IMR-90 (cell line): ENCODE data around the gene BCL2. TPM values are rescaled to one million over a fixed set of nuclear protein-coding genes. Genes with fewer than 3 reads are reported as not detected.

Source experiments
- ATAC-seq: fragments of 200-7000 bp; cut with Tn5 transposase; 2 replicates; pipeline ENCODE4 v1.9.1; 2020; ENCODE audit warnings: low read depth, mild to moderate bottlenecking, moderate library complexity
- BruUV-seq: library from RNA; stranded (reverse); fragments of 400-500 nt; replicated peaks from 2 replicates; lab custom pipeline; 2021; lab: Mats Ljungman, UMichigan
- CTCF ChIA-PET: fragments of 300-600 bp; formaldehyde crosslinking; extraction: SDS; loops from one replicate; lab custom pipeline; 2021; ENCODE audit warnings: antibody characterized with exemption; lab: Yijun Ruan, JAX
- POLR2A ChIA-PET: fragments of 300-600 bp; sonication (Branson Sonifier 250); formaldehyde crosslinking; loops from one replicate; lab custom pipeline; 2022; ENCODE audit warnings: antibody characterized with exemption; ENCODE audit not compliant: unreplicated experiment; lab: Charles Lee
- DNase-seq: peaks from one replicate; pipeline ENCODE4 v3.0.0; 2013
- H2AFZ ChIP-seq: replicated peaks from 2 replicates; pipeline ENCODE3; 2013; ENCODE audit warnings: low read length, mild to moderate bottlenecking; ENCODE audit not compliant: poor library complexity
- H2AK5ac ChIP-seq: 2 replicates; pipeline ENCODE4 v1.6.1; 2013; ENCODE audit warnings: low read depth, low read length, inconsistent platforms
- H2AK9ac ChIP-seq: replicated peaks from 2 replicates; pipeline ENCODE3; 2013; ENCODE audit warnings: mild to moderate bottlenecking, low read depth, low read length, moderate library complexity; ENCODE audit not compliant: poor library complexity
- H2BK120ac ChIP-seq: 2 replicates; pipeline ENCODE4 v1.6.1; 2013; ENCODE audit warnings: low read depth, low read length, inconsistent platforms
- H2BK15ac ChIP-seq: 3 replicates; pipeline ENCODE4 v1.6.1; 2013; ENCODE audit warnings: low read depth, low read length, inconsistent platforms
- H2BK20ac ChIP-seq: 2 replicates; pipeline ENCODE4 v1.6.1; 2013; ENCODE audit warnings: low read depth, mild to moderate bottlenecking, inconsistent platforms, low read length, moderate library complexity
- H2BK5ac ChIP-seq: 2 replicates; pipeline ENCODE4 v1.6.1; 2013; ENCODE audit warnings: mild to moderate bottlenecking, low read depth, low read length, inconsistent platforms; ENCODE audit not compliant: poor library complexity, severe bottlenecking
- H3K14ac ChIP-seq: replicated peaks from 2 replicates; pipeline ENCODE4 v1.6.1; 2013; ENCODE audit warnings: low read depth, low read length, inconsistent platforms
- H3K18ac ChIP-seq: 2 replicates; pipeline ENCODE4 v1.6.1; 2013; ENCODE audit warnings: low read depth, low read length, control low read depth
- H3K23ac ChIP-seq: 2 replicates; pipeline ENCODE4 v1.6.1; 2013; ENCODE audit warnings: low read depth, low read length, inconsistent platforms
- H3K27ac ChIP-seq: 2 replicates; pipeline ENCODE4 v1.5.1; 2013; ENCODE audit warnings: mild to moderate bottlenecking, control low read depth, low read length; ENCODE audit not compliant: insufficient read depth
- H3K27me3 ChIP-seq: 2 replicates; pipeline ENCODE4 v1.6.1; 2013; ENCODE audit warnings: low read length; ENCODE audit not compliant: control insufficient read depth, insufficient read depth
- H3K36me3 ChIP-seq: 2 replicates; pipeline ENCODE4 v1.6.1; 2013; ENCODE audit warnings: low read length, mixed read lengths; ENCODE audit not compliant: control insufficient read depth, insufficient read depth
- H3K4ac ChIP-seq: 2 replicates; pipeline ENCODE4 v1.6.1; 2013; ENCODE audit warnings: low read depth, low read length, inconsistent platforms
- H3K4me1 ChIP-seq: 2 replicates; pipeline ENCODE4 v1.6.1; 2013; ENCODE audit warnings: low read length, mixed read lengths; ENCODE audit not compliant: control insufficient read depth, insufficient read depth
- H3K4me2 ChIP-seq: 2 replicates; pipeline ENCODE4 v1.6.1; 2013; ENCODE audit warnings: low read depth, mild to moderate bottlenecking, control low read depth, low read length, moderate library complexity
- H3K4me3 ChIP-seq: 2 replicates; pipeline ENCODE4 v1.5.1; 2013; ENCODE audit warnings: low read depth, mild to moderate bottlenecking, control low read depth, low read length, moderate library complexity; ENCODE audit not compliant: insufficient read depth
- H3K56ac ChIP-seq: 2 replicates; pipeline ENCODE4 v1.6.1; 2013; ENCODE audit warnings: low read length, inconsistent platforms; ENCODE audit not compliant: insufficient read depth; ENCODE audit errors: extremely low read depth
- H3K79me1 ChIP-seq, 2 experiments: 2 replicates each; pipeline ENCODE4 v1.6.1; 2013; ENCODE audit warnings: low read length in 2 of 2, inconsistent platforms in 1 of 2, low read depth in 1 of 2
- H3K9ac ChIP-seq: 2 replicates; pipeline ENCODE4 v1.6.1; 2013; ENCODE audit warnings: low read depth, low read length, control low read depth
- H3K9me1 ChIP-seq: 2 replicates; pipeline ENCODE4 v1.6.1; 2013; ENCODE audit warnings: low read length, inconsistent platforms; ENCODE audit not compliant: insufficient read depth
- H3K9me3 ChIP-seq: 2 replicates; pipeline ENCODE4 v1.6.1; 2013; ENCODE audit warnings: low read length; ENCODE audit not compliant: control insufficient read depth, insufficient read depth
- H4K20me1 ChIP-seq: 2 replicates; pipeline ENCODE4 v1.6.1; 2013; ENCODE audit warnings: low read length, inconsistent platforms; ENCODE audit not compliant: insufficient read depth
- H4K5ac ChIP-seq: 2 replicates; pipeline ENCODE4 v1.6.1; 2013; ENCODE audit warnings: mild to moderate bottlenecking, low read depth, low read length, control low read depth
- H4K8ac ChIP-seq, 2 experiments: 2 replicates each; pipeline ENCODE4 v1.6.1; 2013; ENCODE audit warnings: low read depth in 2 of 2, low read length in 2 of 2, control low read depth in 1 of 2, inconsistent platforms in 1 of 2
- H4K91ac ChIP-seq: 2 replicates; pipeline ENCODE4 v1.6.1; 2013; ENCODE audit warnings: low read depth, low read length, inconsistent platforms; ENCODE audit not compliant: insufficient read depth
- BHLHE40 ChIP-seq: fragments of 150-350 bp; IDR thresholded peaks from 2 replicates; pipeline ENCODE4 v1.6.1; 2016; ENCODE audit warnings: mild to moderate bottlenecking, low read depth, low read length
- CEBPB ChIP-seq: IDR thresholded peaks from 2 replicates; pipeline ENCODE4 v1.6.1; 2012; ENCODE audit warnings: low read depth, low read length, improper control_type of control experiment
- CHD1 ChIP-seq: IDR thresholded peaks from 2 replicates; pipeline ENCODE4 v1.6.1; 2012; ENCODE audit warnings: low read depth, low read length, improper control_type of control experiment
- CTCF ChIP-seq: conservative IDR thresholded peaks from 2 replicates; pipeline ENCODE4 v1.5.1; 2012; ENCODE audit warnings: mild to moderate bottlenecking, low read depth, low read length, improper control_type of control experiment
- FOS ChIP-seq: fragments of 150-350 bp; IDR thresholded peaks from 2 replicates; pipeline ENCODE4 v1.6.1; 2016; ENCODE audit warnings: low read depth, low read length
- MAFK ChIP-seq: IDR thresholded peaks from 2 replicates; pipeline ENCODE4 v1.6.1; 2012; ENCODE audit warnings: low read depth, low read length, improper control_type of control experiment
- MAZ ChIP-seq: IDR thresholded peaks from 2 replicates; pipeline ENCODE4 v1.6.1; 2012; ENCODE audit warnings: low read depth, mild to moderate bottlenecking, low read length, improper control_type of control experiment, moderate library complexity, borderline replicate concordance
- MXI1 ChIP-seq: IDR thresholded peaks from 2 replicates; pipeline ENCODE4 v1.6.1; 2012; ENCODE audit warnings: low read depth, mild to moderate bottlenecking, low read length, moderate library complexity, borderline replicate concordance
- NFE2L2 ChIP-seq: fragments of 150-350 bp; IDR thresholded peaks from 2 replicates; pipeline ENCODE4 v1.6.1; 2016; ENCODE audit warnings: low read depth, mild to moderate bottlenecking, low read length
- POLR2A ChIP-seq: IDR thresholded peaks from 2 replicates; pipeline ENCODE4 v1.6.1; 2012; ENCODE audit warnings: mild to moderate bottlenecking, low read depth, low read length
- RAD21 ChIP-seq: IDR thresholded peaks from 2 replicates; pipeline ENCODE4 v1.6.1; 2012; ENCODE audit warnings: low read length, improper control_type of control experiment
- RCOR1 ChIP-seq: IDR thresholded peaks from 2 replicates; pipeline ENCODE4 v1.6.1; 2012; ENCODE audit warnings: mild to moderate bottlenecking, low read length, improper control_type of control experiment; ENCODE audit not compliant: insufficient replicate concordance
- SMC3 ChIP-seq: fragments of 150-350 bp; IDR thresholded peaks from 2 replicates; pipeline ENCODE4 v1.6.1; 2016; ENCODE audit warnings: low read depth, mild to moderate bottlenecking, antibody characterized with exemption, low read length, moderate library complexity
- WGBS, 2 experiments: methylation state at CpG; one replicate each; pipeline versions ENCODE4 v1.1.5 to v1.1.7; 2013; ENCODE audit warnings: missing lambda C conversion rate in 2 of 2; ENCODE audit not compliant: insufficient read length in 1 of 2; ENCODE audit errors: extremely low coverage in 2 of 2; 5-methylcytosine and 5-hydroxymethylcytosine counted together
- dilution Hi-C: fragments of 300-500 bp; cut with HindIII; formaldehyde crosslinking; loops from one replicate; pipeline ENCODE4 v1.14.3; 2018; ENCODE audit warnings: low sequenced_read_pairs; ENCODE audit not compliant: unreplicated experiment
- in situ Hi-C: fragments of 300-500 bp; cut with MboI; formaldehyde crosslinking; loops from 3 replicates; pipeline ENCODE4 v1.14.3; 2019; ENCODE audit warnings: low sequenced_read_pairs, inconsistent platforms, mixed read lengths
- intact Hi-C: fragments of 100-400 bp; cut with micrococcal nuclease; formaldehyde crosslinking; loops from 2 replicates; pipeline ENCODE4 v1.10.0; 2022
- polyA plus RNA-seq, 3 experiments: library from polyadenylated mRNA; depleted of rRNA; stranded (reverse); fragments of >200 nt; gene quantifications; 2 replicates each; pipeline ENCODE4 v1.2.3, GENCODE V29; 2012; ENCODE audit warnings: low replicate concordance in 1 of 3
- total RNA-seq: library from RNA; depleted of rRNA; stranded (reverse); fragments of >200 nt; gene quantifications from 2 replicates; pipeline ENCODE4 v1.2.3, GENCODE V29; 2012
- TF ChIP-seq, protein P1 (sequence below): fragments of 150-350 bp; IDR thresholded peaks from 2 replicates; pipeline ENCODE4 v1.6.1; 2017; ENCODE audit warnings: mild to moderate bottlenecking, antibody characterized with exemption, low read length, low read depth
- TF ChIP-seq, protein P2 (sequence below): fragments of 150-350 bp; IDR thresholded peaks from 2 replicates; pipeline ENCODE4 v1.6.1; 2016; ENCODE audit warnings: low read depth, mild to moderate bottlenecking, low read length, moderate library complexity, borderline replicate concordance

The BCL2 gene
- total and polyA plus RNA-seq, 2 of the 4 experiments (the other 2 are of a cell fraction), result 0.24 to 0.54 TPM

DNA sequence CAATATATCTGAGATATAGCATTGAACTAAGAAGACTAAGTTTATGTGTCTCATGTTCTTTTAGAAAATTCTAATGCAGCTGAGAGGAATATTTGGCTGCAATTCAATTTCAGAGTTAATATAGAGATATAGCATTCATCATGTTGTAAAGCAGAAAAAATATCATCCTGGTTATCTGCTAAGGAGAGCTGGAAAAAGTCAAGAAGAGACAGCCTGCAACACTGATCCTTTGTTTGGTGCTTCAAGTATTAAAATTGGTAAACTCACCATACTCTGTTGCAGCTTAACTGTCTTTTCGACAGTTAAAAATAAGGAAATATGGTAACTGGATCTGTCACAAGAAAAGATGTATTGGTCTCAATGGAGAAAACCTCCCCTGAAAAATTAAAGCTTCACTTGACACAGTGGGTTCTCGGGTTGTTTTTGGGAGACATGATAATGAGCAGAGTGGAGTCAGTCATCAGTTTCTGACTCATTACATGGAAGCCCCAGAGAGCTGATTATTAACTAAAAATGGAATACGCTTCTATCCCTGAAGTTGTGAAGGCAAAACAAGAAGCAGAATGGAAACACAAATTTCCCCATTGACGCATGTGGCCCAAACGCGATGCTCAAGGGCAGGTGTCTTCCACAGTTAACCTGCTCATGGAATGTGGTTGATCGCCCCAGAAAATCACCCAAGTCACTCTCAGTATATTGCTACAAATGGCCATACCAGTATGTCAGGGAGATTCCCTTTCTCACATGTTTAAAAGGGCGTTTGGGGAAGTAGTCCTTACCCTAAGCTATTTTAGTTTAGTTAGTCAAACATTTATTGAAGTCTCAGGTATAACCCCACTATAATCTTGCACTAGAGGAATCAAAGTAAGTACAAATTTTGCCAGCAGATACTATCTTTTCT is 8.2 kb downstream of the BCL2 start:
- in situ Hi-C loops (no loop called here), dilution Hi-C loops (no loop called here), intact Hi-C loops (no loop called here)
- no peaks in the 10 kb centered on the region for H3K36me3 ChIP-seq
- WGBS, 2 experiments, result no CpG with 5 or more reads among the region's 8 CpGs
- H3K23ac ChIP-seq, result no peak overlapping the region
- H3K18ac ChIP-seq, result no peak overlapping the region
- no peak overlapping the region for H3K4me3 ChIP-seq
- DNase-seq, result no peak
- no peak overlapping the region for H4K5ac ChIP-seq
- H2BK5ac ChIP-seq, result no peak overlapping the region
- ChIA-PET POLR2A (interaction anchor here (0.6 kb wide), 1 partner anchor 300 kb away, joined by 6 read pairs; no protein-coding TSS in a partner anchor), CTCF (no interaction called here)
- no peak overlapping the region for H3K4ac ChIP-seq
- no peak overlapping the region for H2BK15ac ChIP-seq
- H3K4me2 ChIP-seq, result no peak overlapping the region
- H2BK20ac ChIP-seq, result no peak overlapping the region
- no peak overlapping the region for H3K56ac ChIP-seq
- peaks cover 4% of the 10 kb centered on the region for H3K27me3 ChIP-seq
- H3K9me1 ChIP-seq, result no peaks in the 10 kb centered on the region
- no peaks in the 10 kb centered on the region for H3K79me1 ChIP-seq
- H3K4me1 ChIP-seq, result no peaks in the 10 kb centered on the region
- H3K14ac ChIP-seq, result no peak overlapping the region
- ATAC-seq, result no peak
- no peaks in the 10 kb centered on the region for H3K9me3 ChIP-seq
- no peak overlapping the region for H3K9ac ChIP-seq
- no peak overlapping the region for H2BK120ac ChIP-seq
- no peak overlapping the region for H4K91ac ChIP-seq
- BruUV-seq, result no TSS peak
- H4K20me1 ChIP-seq, result no peaks in the 10 kb centered on the region
- H3K27ac ChIP-seq, result no peak overlapping the region
- H2AK9ac ChIP-seq, result no peak overlapping the region
- H2AK5ac ChIP-seq, result no peak overlapping the region
- no peak overlapping the region for H2AFZ ChIP-seq
- H4K8ac ChIP-seq, result no peak overlapping the region
- TF ChIP-seq MAZ (no peak), CHD1 (no peak), NFE2L2 (no peak), CTCF (no peak), RCOR1 (no peak), MAFK (no peak), SMC3 (no peak), FOS (no peak), MXI1 (no peak), POLR2A (no peak), CEBPB (no peak), BHLHE40 (no peak), RAD21 (no peak)
- TF ChIP-seq, protein P1, sequence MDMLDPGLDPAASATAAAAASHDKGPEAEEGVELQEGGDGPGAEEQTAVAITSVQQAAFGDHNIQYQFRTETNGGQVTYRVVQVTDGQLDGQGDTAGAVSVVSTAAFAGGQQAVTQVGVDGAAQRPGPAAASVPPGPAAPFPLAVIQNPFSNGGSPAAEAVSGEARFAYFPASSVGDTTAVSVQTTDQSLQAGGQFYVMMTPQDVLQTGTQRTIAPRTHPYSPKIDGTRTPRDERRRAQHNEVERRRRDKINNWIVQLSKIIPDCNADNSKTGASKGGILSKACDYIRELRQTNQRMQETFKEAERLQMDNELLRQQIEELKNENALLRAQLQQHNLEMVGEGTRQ, result no peak
- TF ChIP-seq, protein P2, sequence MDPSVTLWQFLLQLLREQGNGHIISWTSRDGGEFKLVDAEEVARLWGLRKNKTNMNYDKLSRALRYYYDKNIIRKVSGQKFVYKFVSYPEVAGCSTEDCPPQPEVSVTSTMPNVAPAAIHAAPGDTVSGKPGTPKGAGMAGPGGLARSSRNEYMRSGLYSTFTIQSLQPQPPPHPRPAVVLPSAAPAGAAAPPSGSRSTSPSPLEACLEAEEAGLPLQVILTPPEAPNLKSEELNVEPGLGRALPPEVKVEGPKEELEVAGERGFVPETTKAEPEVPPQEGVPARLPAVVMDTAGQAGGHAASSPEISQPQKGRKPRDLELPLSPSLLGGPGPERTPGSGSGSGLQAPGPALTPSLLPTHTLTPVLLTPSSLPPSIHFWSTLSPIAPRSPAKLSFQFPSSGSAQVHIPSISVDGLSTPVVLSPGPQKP, result no peak
